CD4-positive, alpha-beta T cell treated with Interleukin-12 subunit alpha and Interleukin-12 subunit beta, for 1 hour (primary cell): ENCODE data around the gene ARID2.

Source experiments
- DNase-seq: peaks from one replicate; pipeline ENCODE4 v3.0.0-alpha.2; 2020

ARID2 gene

DNA sequence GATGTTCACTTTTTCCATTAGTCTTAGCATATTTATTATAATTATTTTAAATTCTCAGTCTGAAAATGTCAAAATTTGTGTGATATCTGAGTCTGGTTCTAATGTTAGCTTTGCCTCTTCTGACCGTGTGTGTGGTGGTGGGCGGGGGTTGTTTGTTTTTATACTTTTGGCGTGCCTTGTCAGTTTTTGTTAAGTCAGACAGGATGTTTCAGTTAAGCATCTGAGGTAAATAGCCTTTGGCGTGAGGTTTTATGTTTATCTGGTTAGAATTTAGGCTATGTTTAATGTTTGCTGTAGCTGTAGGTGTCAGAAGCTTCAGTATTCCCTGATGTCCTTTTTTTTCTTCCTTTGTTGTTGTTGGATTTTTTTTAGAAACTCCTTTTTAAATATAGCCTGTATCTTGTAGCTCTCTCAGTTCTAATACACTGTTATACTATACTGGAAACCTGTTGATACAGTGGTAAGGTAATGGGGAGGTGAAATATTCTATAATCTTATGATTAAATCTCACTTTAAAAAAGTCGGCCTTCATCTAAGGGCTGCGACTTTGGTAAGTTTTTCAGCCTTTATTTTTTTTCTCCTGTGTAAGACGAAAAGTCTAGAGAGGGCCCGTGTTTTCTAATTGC, 149.2 kb downstream of the ARID2 start:
- DNase-seq: peak; percentile 50

DNA sequence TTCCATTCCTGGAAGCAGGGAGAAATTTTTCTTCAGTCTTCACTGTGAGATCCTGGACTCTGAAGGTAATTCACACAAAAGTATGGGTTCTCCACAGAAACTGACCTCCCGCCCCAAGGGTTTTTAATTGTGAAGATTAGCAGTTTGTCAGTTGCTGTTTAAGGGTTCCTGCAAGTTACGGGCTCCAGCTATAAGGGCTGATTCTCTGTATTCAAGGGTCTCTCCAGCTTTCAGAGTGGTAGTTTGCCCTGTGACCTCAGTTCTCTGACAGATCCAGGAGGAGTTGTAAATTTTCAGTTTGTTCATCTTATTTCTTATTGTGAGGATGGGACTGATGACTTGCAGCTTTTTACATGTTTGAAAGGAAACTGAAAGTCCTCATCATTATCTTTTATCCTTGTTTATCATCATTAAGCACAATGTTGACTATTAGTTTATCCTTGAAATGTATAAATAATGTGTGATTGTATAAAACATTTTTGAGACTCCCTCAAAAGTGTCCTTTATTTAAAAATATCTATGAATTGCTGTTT, 149.9 kb downstream of the ARID2 start:
- DNase-seq: no peak

GRCh38 chr12:45880533-45880932, 151.0 kb downstream of the ARID2 start:
- DNase-seq: no peak

GRCh38 chr12:45883187-45883586, 153.7 kb downstream of the ARID2 start:
- no peak for DNase-seq

GRCh38 chr12:45886685-45887084, 157.2 kb downstream of the ARID2 start:
- no peak for DNase-seq

DNA sequence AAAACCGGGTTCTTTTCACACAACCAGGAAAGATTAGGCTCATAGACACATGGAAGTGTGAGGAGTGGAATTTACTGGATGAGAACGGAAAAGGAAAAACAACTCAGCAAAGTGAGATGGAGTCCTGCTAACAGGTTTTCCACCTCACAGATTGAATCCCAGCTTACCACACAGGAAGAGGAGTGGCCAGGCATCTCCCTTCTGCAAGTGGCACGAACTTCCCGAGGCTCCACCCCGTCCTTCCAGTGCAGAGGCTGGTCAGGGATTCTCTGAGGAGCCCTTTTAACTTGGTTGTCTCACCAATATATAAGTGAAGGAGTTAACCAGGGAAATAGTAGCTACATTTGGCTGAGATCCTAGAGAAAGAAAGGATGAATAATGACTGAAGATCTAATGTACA, 158.0 kb downstream of the ARID2 start:
- no peak for DNase-seq

- DNase-seq: no peak
Observed at GRCh38 chr12:45890276-45890675, 160.8 kb downstream of the ARID2 start.

DNA sequence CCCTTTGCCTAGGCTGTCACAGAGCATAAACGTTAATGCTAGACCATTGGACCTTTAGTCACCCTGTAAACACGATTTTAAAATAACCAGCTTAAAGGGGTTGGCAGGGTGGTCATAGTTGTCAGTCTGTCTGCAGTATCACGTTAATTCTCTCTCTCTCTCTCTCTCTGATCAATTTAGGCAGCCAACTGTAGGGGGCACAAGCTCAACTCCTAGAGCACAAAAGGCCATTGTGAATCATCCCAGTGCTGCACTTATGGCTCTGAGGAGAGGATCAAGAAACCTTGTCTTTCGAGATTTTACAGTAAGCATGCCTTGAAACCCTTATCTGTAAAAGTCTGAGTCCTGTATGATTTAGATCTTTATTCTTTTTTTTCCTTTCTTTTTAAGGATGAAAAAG, 163.7 kb downstream of the ARID2 start:
- no peak for DNase-seq

DNA sequence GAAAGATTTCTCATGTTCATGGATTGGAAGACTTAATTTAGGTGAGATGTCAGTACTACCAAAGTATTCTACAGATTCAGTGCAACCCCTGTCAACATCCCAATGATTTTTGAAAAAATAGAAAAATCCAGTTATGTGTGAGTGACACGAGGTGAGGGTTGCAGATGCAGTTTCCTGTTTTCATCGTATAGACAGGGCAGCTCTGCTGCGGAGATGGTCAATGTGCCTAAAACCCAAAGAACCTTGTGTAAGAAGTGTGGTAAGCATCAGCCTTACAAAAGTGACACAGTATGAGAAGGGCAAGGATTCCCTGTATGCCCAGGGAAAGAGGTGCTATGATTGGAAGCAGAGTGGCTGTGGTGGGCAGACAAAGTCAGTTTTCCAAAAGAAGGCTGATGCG, 166.5 kb downstream of the ARID2 start:
- no peak for DNase-seq

- DNase-seq: no peak
Observed at GRCh38 chr12:45898094-45898493, 168.6 kb downstream of the ARID2 start.

DNA sequence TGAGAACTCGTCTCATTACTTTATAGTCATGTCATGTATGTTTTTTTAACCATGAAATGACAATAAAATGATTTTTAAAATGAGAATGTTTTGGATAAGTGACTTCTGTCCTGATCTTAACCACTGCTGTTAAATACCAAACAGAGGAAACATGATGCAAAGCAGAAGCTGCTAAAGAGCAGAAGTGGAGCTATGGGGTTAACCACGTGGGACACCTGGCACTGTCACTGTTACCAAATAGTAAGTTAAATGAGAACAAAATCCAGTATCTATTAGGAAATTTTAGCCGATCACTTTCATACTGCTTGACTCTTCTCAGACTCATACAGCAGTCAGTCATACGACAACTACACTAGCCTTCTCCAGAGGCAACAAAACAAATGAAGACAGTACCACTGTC, 178.4 kb downstream of the ARID2 start:
- no peak for DNase-seq

- DNase-seq: no peak
Observed at GRCh38 chr12:45909041-45909713, 179.7 kb downstream of the ARID2 start.

DNA sequence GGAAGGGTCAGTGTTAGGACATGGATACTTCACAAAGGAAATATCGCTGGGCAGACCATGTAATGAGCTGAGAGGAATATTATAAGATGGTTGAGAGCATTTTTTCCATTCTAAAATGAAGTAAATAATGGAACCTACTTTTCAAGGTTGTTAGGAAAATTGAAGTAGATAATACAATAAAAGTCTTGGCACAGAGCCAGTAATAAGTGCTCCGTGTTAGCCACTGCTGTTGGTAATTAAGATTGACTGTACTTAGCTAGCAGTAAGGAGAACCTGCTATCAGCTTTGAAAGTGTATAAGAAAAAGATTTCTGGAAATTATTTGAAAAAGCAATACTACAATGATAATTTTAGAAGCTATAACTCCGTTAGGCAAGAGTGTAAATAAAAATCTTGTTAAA, 183.3 kb downstream of the ARID2 start:
- DNase-seq: no peak

- DNase-seq: no peak
Observed at GRCh38 chr12:45913631-45914030, 184.1 kb downstream of the ARID2 start.

DNA sequence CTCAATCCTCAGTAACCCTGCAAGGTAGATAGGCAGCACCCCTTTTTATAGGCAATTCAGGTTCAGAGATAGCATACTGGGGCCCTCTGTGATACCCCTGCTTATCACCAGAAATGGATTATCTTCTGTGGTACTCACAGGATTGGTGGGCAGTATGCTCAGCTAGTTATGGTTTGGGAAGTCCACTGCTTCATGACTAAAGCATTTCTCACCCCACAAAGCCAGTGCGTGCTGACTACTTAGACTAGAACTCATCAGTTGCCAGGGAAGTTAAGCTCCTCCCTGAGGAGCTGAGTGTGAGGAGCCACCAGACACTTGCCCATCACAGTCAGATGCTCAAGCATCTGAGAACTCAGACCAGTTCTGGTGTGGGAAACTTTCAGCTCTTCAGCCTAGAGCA, 184.6 kb downstream of the ARID2 start:
- no peak for DNase-seq

- no peak for DNase-seq
Observed at GRCh38 chr12:45915405-45915804, 185.9 kb downstream of the ARID2 start.

GRCh38 chr12:45918818-45919217, 189.3 kb downstream of the ARID2 start:
- DNase-seq: no peak

DNA sequence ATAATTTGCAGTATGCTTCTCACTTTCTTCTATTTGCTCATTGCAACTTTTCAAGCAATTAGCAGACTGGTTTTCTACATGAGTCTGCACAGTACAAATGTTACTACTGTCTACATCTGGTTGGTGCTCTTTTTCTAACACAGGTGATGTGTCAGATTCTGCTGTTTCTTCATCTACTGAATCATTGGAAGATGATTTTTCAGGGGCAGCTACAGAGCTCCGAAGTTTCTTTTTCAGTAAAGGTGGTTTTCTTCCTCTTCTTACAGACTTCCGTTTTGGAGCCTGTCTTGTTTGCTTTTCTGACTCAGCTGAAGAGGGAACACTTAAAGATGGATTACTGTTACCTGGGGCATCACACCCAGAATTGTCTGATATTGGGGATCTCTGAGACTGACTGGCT, 198.8 kb downstream of the ARID2 start:
- DNase-seq: no peak

DNA sequence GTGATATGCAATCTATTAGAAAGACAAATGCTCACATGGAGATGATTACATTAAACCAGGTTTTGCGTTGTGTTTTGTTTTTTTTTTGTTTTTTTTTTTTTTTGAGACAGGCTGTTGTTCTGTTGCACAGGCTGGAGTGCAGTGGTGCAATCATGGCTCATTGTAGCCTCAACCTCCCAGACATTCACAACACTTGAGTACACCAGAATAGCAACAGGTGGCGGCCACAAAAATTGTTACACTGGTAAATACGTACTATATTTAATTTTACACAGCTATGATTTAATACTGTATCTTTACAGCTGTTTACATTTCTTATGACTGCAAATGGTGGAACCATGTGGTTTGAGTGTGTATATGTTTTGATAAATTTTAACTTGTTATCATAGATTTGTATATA, 200.9 kb downstream of the ARID2 start:
- DNase-seq: no peak

DNA sequence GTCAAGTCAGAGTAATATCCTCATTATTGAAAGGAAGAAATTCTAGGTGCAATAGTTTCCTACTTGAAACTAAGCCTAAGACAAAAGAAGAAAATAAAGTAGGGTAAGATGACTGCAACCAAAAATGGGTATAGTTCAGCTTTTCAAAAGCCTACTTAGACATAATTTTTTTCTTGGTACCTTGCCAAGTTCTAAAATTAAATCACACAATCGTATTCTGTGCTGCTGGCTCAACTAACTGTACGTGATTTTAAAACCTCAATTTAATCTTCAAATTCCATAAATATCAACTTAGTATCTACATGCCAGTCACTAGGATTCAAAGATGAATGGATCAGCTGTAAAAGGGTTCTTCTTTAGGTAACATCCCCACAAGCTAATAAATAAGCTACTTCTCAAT, 204.0 kb downstream of the ARID2 start:
- no peak for DNase-seq

GRCh38 chr12:45934956-45935355, 205.4 kb downstream of the ARID2 start:
- DNase-seq: no peak

GRCh38 chr12:45938566-45938965, 209.1 kb downstream of the ARID2 start:
- DNase-seq: no peak

GRCh38 chr12:45939759-45940158, 210.3 kb downstream of the ARID2 start:
- DNase-seq: no peak

DNA sequence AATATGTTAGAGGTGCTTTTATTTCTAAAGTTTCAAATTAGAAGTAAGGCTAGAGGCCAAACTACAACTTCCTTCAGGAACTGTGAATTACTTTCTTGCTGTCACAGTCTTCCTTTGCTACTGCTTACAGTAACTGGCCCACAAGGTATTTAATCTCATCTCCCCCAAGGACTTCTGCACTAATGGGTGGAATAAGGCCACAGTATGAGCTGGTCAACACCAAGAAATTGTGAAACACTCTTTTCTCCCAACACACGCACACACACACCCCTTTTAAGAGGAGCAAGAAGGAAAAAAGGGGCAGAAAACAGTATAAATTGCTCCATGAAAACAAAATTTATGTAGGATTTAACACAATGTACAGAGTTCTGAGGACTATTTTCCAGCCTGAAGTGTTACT, 215.3 kb downstream of the ARID2 start:
- no peak for DNase-seq

GRCh38 chr12:45946435-45946834, 216.9 kb downstream of the ARID2 start:
- DNase-seq: no peak
